IPS-15b (cell line): ENCODE data around the gene SLC38A1.
"Not testable (repeated sequence)": the region's sequence is repeated elsewhere in the genome, so short reads cannot be mapped to it uniquely, and the experiment has no call there.

ENCODE experiments used
- H3K27me3 ChIP-seq: one replicate; pipeline ENCODE4 v1.6.1; 2013; ENCODE audit warnings: low read length; ENCODE audit not compliant: control insufficient read depth, insufficient read depth
- H3K36me3 ChIP-seq: one replicate; pipeline ENCODE4 v1.6.1; 2013; ENCODE audit warnings: low read length; ENCODE audit not compliant: control insufficient read depth, insufficient read depth
- H3K4me1 ChIP-seq: one replicate; pipeline ENCODE4 v1.6.1; 2013; ENCODE audit warnings: mild to moderate bottlenecking, low read length; ENCODE audit not compliant: control insufficient read depth, insufficient read depth
- H3K4me3 ChIP-seq: one replicate; pipeline ENCODE4 v1.5.1; 2013; ENCODE audit warnings: low read depth, low read length
- H3K9ac ChIP-seq: one replicate; pipeline ENCODE4 v1.6.1; 2013; ENCODE audit warnings: low read depth, mild to moderate bottlenecking, low read length
- H3K9me3 ChIP-seq: one replicate; pipeline ENCODE4 v1.6.1; 2013; ENCODE audit warnings: mild to moderate bottlenecking, low read length; ENCODE audit not compliant: control insufficient read depth, insufficient read depth

Gene SLC38A1

GRCh38 chr12:46263140-46264016 is 5.5 kb downstream of the SLC38A1 start:
- Histone ChIP-seq H3K27me3 (no peaks in the 10 kb centered on the region), H3K9ac (no peak overlapping the region), H3K36me3 (no peaks in the 10 kb centered on the region), H3K9me3 (no peaks in the 10 kb centered on the region), H3K4me1 (peaks cover 47% of the 10 kb centered on the region), H3K4me3 (no peak overlapping the region)

- no peak overlapping the region for H3K9ac ChIP-seq
- no peak overlapping the region for H3K4me3 ChIP-seq
- H3K4me1 ChIP-seq = peaks cover 47% of the 10 kb centered on the region
These were observed 7.2 kb downstream of the SLC38A1 start for GRCh38 chr12:46261646-46262045.

GRCh38 chr12:46260913-46261476 is 7.8 kb downstream of the SLC38A1 start:
- Histone ChIP-seq H3K9me3 (no peaks in the 10 kb centered on the region), H3K36me3 (no peaks in the 10 kb centered on the region), H3K4me3 (no peak overlapping the region), H3K27me3 (no peaks in the 10 kb centered on the region), H3K9ac (no peak overlapping the region), H3K4me1 (peaks cover 43% of the 10 kb centered on the region)

More at GRCh38 chr12:46261646-46262045, 7.2 kb downstream of the SLC38A1 start:
- Histone ChIP-seq H3K27me3 (no peaks in the 10 kb centered on the region), H3K36me3 (no peaks in the 10 kb centered on the region), H3K9me3 (no peaks in the 10 kb centered on the region)

GRCh38 chr12:46260124-46260912 is 8.5 kb downstream of the SLC38A1 start:
- Histone ChIP-seq H3K36me3 (no peaks in the 10 kb centered on the region), H3K4me3 (no peak overlapping the region), H3K9ac (no peak overlapping the region), H3K9me3 (no peaks in the 10 kb centered on the region), H3K27me3 (no peaks in the 10 kb centered on the region), H3K4me1 (peaks cover 39% of the 10 kb centered on the region)

GRCh38 chr12:46259713-46260112 is 9.1 kb downstream of the SLC38A1 start:
- peaks cover 39% of the 10 kb centered on the region for H3K4me1 ChIP-seq
- no peak overlapping the region for H3K4me3 ChIP-seq
- H3K36me3 ChIP-seq = no peaks in the 10 kb centered on the region

GRCh38 chr12:46259071-46259470 is 9.8 kb downstream of the SLC38A1 start:
- Histone ChIP-seq H3K4me3 (no peak overlapping the region), H3K4me1 (peaks cover 36% of the 10 kb centered on the region), H3K36me3 (peaks cover 4% of the 10 kb centered on the region), H3K9me3 (no peaks in the 10 kb centered on the region), H3K9ac (no peak overlapping the region), H3K27me3 (no peaks in the 10 kb centered on the region)

More at GRCh38 chr12:46259713-46260112, 9.1 kb downstream of the SLC38A1 start:
- Histone ChIP-seq H3K9ac (no peak overlapping the region), H3K27me3 (no peaks in the 10 kb centered on the region), H3K9me3 (no peaks in the 10 kb centered on the region)

GRCh38 chr12:46258129-46258528 is 10.7 kb downstream of the SLC38A1 start:
- no peak overlapping the region for H3K4me3 ChIP-seq
- H3K27me3 ChIP-seq = no peaks in the 10 kb centered on the region
- H3K9me3 ChIP-seq = no peaks in the 10 kb centered on the region
- H3K4me1 ChIP-seq = peaks cover 28% of the 10 kb centered on the region
- peaks cover 8% of the 10 kb centered on the region for H3K36me3 ChIP-seq
- H3K9ac ChIP-seq = no peak overlapping the region

- Histone ChIP-seq H3K27me3 (no peaks in the 10 kb centered on the region), H3K36me3 (peaks cover 8% of the 10 kb centered on the region), H3K9ac (no peak overlapping the region), H3K4me3 (no peak overlapping the region), H3K4me1 (peaks cover 23% of the 10 kb centered on the region), H3K9me3 (no peaks in the 10 kb centered on the region)
These were observed 11.9 kb downstream of the SLC38A1 start for GRCh38 chr12:46256942-46257341.

GRCh38 chr12:46253544-46254162 is 15.2 kb downstream of the SLC38A1 start:
- peaks cover 8% of the 10 kb centered on the region for H3K36me3 ChIP-seq

GRCh38 chr12:46251994-46252393 is 16.8 kb downstream of the SLC38A1 start:
- H3K27me3 ChIP-seq, H3K9ac ChIP-seq, H3K4me3 ChIP-seq, H3K9me3 ChIP-seq, H3K4me1 ChIP-seq, H3K36me3 ChIP-seq: not testable (repeated sequence)

More at GRCh38 chr12:46253544-46254162, 15.2 kb downstream of the SLC38A1 start:
- Histone ChIP-seq H3K27me3 (no peaks in the 10 kb centered on the region), H3K4me3 (no peak overlapping the region), H3K9me3 (no peaks in the 10 kb centered on the region), H3K4me1 (no peaks in the 10 kb centered on the region), H3K9ac (no peak overlapping the region)

GRCh38 chr12:46249960-46250359 is 18.9 kb downstream of the SLC38A1 start:
- not testable (repeated sequence) for H3K4me1 ChIP-seq, H3K27me3 ChIP-seq, H3K4me3 ChIP-seq, H3K36me3 ChIP-seq, H3K9ac ChIP-seq, H3K9me3 ChIP-seq
